Measurements from ENCODE around the gene NLGN1.
"Not testable (repeated sequence)": the region's sequence is repeated elsewhere in the genome, so short reads cannot be mapped to it uniquely, and the experiment has no call there.

The NLGN1 gene

GRCh38 chr3:174198199-174198598 is 800.7 kb downstream of the NLGN1 start:
- DNase-seq = peak; percentile 4

DNA sequence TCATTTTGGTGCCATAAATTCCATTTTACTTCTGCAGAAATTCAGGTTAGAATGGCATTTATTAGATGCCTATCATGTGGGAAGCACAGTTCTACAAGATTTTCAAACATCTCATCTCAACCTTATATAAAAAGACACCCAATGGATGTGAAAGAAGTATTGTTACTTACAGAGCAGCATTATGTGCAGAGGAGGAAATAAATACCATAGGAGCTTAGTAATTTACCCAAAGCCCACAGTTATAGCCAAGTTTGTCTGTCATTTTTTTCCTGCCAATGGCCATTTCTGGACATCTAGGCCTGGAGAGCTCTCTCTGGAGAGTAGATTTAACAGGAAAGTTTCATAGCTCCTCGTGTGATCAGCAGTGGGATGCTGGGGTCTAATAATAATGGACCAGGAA is 802.2 kb downstream of the NLGN1 start:
- DNase-seq = no peak

- DNase-seq = peak; percentile 66
Measured at GRCh38 chr3:174202116-174202515, 804.6 kb downstream of the NLGN1 start.

DNA sequence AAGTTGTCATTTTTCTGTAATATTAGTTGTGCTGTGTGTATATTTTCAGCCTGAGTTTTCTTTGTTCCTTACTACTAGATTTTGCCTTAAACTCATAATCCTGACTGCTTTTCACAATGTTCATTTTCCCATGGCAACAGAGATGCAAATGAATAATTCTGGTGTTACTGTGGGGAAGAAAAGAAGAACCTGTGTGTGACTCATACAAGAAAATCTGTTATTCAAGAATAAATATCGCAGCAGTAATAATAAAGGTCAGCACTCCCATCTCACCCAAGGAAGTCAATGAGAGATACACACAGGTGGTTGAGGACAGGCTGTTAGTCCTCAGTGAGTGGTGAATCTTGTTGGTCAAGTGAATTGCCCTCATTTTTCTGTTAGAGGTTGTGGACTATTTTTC is 805.0 kb downstream of the NLGN1 start:
- DNase-seq = peak; percentile 66

DNA sequence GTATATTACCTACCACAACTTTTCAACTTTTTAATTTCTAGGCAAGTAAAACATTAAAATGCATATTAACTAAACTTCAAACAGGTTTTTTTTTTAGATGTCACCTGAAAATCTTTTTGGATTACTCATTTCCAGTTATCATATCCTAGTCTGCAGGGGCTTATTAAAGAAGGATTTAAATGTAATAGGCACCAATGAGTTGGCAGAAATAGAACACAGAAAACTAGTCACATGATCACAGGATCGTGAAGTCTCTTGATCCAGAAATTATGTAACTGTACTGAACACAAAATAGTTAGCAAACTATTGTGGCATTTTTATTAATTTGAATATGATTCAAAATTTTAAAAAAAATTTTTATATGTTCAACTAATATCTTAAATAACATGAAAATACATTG is 807.2 kb downstream of the NLGN1 start:
- DNase-seq = no peak

DNA sequence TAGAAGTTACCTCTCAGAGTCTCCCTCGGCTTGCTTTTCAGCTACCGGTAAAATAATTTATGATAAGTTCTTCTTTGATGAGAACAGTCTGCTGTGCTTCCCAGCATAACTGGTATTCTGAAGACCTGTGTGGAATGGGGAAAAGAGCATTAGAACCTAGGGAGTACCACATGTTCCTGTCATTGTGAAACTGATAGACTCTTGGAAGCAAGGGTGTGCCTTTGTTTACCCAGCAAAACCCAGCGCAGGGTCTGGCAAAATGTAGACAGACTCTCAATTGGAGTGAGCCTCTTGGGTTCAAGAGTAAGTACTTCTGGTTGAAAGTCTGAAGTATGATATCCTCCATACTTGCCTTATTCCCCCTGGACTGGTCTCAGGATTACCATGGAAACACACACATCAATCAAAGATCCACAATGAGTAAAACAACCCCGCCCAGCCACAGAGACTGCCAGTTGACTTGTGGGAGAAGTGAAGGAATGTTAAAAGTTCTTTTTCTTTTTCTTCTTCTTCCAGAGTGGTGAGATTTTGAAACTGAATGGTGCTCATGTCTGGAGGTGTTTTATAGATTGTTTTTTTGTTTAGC is 809.2 kb downstream of the NLGN1 start:
- no peak for DNase-seq

DNA sequence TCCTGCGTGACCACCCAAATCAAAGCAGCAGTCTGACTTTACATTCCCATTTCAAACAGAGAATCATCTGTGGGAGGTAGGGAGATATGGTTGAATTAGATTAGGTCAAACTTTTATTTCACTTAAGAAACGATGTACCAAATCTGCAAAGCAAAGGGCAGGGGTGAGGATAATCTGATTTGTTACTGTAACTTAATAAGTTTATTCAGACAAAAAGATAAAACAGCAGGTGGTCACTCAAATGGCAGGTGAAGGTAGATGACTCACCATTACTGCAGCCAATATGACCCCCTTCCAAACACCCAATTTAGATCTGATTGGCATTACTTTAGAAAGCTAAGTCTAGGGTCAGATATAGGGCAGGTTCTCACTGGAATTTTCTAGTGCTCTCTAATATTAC is 810.6 kb downstream of the NLGN1 start:
- DNase-seq = no peak

- not testable (repeated sequence) for DNase-seq
Measured at GRCh38 chr3:174211896-174212295, 814.4 kb downstream of the NLGN1 start.

GRCh38 chr3:174215456-174215855 is 817.9 kb downstream of the NLGN1 start:
- DNase-seq = no peak

GRCh38 chr3:174216019-174216418 is 818.5 kb downstream of the NLGN1 start:
- no peak for DNase-seq

GRCh38 chr3:174216946-174217718 is 819.6 kb downstream of the NLGN1 start:
- DNase-seq = no peak

DNA sequence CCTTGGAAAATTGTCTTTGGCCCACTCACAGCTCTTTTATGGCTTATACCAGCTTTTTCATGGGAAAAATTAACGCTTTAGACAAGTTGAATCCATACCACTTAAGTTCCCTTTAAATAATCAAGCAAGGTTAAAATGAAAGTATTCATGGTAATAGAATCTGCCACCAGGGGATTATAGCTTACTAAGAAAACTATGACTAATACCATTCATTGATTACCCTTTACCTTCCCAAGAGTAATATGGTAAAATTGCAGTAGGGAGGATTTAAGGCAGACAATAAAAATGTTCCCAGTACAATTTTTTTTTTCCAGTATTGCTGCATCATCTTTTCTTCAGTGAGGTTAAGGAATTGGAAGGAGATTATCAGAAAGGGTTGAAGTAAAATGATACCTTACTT is 820.5 kb downstream of the NLGN1 start:
- DNase-seq = no peak

DNA sequence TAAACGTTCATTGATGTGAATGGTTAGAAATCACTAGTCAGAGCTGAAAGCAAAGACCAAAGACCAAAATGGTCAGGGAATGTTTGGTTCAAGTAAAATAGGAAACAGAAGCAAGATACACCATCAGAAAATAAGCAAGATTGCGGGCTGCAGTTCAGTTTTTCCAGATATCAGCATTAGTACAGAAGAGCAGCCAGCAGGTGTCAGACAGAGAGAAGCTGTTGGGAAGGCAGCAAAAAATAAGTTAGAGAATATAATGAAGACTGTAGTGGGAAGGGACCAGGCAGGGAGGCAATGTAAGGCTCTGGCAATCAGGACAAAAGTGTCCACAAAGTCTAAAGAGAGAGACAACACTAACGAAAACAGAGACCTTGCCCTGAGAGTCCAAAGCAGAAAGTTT is 822.2 kb downstream of the NLGN1 start:
- no peak for DNase-seq

DNA sequence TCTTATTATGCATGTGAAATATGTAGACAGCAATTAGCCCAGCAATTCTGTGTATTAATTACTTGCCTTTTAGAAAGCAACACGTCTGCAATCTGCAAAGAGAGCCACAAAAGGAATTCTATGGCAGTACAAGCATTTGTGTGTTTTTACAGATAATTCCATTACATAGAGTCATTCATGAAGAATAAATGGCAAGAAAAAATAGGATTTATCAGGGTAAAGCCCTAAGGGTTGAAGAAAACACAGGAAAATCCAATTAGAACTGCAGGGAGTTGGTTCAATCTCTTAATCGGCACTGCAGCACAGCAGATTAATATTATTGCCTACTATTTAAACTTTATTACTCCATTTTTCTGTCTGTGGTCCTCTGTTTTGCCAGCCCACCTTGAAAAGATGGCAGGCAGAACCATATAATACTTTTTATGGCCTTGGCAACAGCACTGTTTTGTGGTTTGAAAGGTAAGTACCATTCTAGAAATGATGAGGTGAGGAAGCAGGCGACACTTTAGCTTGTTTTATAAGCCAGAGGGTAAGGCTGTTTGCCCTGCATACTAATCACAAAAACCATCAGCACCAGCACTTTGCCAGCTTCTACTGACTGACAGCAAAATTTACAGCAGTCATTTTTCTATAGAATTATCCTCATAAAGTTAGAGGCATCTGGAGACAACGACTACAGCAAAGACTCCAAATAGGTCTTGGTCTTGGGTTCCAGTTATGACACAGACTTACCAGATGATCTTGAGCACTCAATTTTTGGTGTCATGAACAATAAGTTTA is 823.4 kb downstream of the NLGN1 start:
- DNase-seq = no peak

GRCh38 chr3:174223042-174223441 is 825.5 kb downstream of the NLGN1 start:
- no peak for DNase-seq

GRCh38 chr3:174223626-174224025 is 826.1 kb downstream of the NLGN1 start:
- DNase-seq = no peak

GRCh38 chr3:174229916-174230315 is 832.4 kb downstream of the NLGN1 start:
- DNase-seq = no peak

DNA sequence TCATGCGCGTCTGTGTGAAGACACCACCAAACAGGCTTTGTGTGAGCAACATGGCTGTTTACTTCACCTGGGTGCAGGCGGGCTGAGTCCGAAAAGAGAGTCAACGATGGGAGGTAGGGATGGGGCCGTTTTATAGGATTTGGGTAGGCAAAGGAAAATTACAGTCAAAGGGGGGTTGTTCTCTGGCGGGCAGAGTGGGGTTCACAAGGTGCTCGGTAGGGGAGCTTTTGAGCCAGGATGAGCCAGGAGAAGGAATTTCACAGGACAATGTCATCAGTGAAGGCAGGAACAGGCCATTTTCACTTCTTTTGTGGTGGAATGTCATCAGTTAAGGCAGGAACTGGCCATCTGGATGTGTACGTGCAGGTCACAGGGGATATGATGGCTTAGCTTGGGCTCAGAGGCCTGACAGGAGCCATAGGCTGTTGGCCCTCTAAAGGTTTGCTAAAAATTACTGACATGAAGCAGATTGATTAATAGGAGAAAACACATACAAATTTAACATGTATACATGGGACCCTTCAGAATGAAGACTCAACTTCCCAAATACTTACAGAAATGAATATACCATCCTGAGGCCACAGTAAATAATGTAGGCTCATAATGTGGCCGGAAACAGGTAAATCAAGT is 834.6 kb downstream of the NLGN1 start:
- DNase-seq = not testable (repeated sequence)

DNA sequence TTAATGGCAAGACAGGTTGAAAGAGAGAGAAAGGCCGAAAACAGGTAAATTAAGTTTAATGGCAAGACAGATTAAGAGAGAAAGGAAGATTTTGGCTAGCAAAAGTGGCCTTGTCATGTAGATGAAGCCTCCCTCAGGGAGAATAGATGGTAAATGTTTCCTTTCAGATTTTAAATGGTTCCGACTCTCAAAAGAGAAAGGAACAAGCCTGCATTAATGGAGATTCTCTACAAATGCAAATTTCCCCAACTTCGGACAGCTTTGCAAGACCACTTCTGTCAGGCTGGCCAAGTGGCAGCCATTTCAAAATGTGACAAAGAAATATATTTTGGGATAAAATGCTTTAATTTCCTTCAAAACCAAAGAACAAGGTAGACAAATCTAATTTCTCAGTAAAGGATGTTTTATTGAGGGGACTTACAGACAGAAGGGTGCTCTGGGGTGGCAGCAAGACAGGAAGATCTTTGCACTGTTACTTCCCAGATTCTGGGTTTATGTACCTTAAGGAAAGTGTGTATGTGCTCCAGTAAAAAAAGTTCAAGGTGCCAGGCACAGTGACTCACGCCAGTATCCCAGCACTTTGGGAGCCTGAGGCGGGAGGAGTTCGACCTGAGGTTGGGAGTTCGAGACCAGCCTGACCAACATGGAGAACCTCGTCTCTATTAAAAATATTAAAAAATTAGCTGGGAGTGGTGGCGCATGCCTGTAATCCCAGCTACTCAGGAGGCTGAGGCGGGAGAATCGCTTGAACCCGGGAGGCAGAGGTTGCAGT is 835.3 kb downstream of the NLGN1 start:
- no peak for DNase-seq

GRCh38 chr3:174233511-174233910 is 836.0 kb downstream of the NLGN1 start:
- DNase-seq = no peak

DNA sequence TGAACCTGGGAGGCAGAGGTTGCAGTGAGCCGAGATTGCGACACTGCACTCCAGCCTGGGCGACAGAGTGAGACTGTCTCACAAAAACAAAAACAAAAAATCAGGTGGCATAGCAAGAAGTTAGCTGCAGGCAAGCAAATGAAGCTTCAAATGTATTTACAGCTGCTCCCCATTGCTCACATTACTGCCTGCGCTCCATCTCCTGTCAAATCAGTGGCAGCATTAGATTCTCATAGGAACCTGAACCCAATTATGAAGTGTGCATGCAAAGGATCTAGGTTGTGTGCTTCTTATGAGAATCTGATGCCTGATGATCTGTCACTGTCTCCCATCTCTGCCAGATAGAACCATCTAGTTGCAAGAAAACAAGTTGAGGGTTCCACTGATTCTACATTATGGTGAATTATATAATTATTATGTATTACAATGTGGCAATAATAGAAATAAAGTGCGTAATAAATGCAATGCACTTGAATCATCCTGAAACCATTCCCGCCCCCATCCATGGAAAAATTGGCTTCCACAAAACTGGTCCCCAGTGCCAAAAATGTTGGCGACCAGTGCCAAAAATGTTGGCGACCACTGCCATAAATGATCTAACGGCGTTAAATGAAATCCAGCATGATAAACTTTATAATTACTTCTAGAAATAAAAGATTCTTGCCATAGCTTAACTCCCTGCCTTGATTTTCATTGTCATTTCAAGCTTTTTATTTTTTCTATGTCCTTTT is 844.9 kb downstream of the NLGN1 start:
- no peak for DNase-seq

- peak; percentile 22 for DNase-seq
Measured at GRCh38 chr3:174243171-174243570, 845.6 kb downstream of the NLGN1 start.

Measured in NCI-H748 treated with DMSO at 0.1 percent for 48 hours (cell line).